ENCODE results near the gene KAZN. TPM values are rescaled to one million over a fixed set of nuclear protein-coding genes. Genes with fewer than 3 reads are reported as not detected.

Gene KAZN
- total RNA-seq, 1 donor from 2014 or later: 2.2 TPM

DNA sequence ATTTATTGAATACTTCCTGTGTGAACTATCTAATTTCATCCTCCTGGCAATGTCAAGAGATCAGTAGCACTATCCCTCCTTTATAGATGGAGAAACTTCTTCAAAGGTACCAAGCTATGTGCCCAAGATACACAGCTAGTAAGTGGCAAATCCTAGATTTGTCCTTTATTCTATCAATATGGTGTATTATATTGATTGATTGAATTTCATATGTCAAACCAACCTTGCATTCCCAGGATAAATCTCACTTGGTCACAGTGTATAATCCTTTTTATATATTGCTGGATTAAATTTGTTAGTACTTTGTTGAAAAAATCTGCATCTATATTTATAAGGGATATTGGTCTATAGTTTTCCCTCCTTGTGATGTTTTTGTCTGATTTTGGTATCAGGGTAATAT lies 506.3 kb downstream of the KAZN start:
- intact Hi-C loops (cut with micrococcal nuclease): no loop called here
- no peak for DNase-seq
- no peak for ATAC-seq

DNA sequence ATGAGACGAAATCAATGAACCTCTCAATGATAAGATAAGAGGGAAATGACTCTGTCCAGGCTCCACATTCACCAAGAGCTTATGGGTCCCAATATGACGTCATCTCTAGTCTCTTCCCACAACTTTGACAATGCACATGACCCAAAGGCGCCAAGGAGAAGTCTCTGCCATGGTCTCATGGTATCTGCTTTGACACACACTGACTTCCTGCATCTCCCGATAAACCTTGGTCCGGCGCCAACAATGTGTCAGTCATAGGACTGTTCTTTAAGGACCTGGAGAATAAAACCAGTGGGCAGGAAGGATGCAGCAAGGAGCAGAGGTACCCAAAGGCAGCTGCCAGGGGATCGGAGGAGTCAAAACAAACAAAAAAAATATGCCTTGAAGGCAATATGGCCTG lies 508.1 kb downstream of the KAZN start:
- no peak for ATAC-seq
- DNase-seq: no peak
- intact Hi-C loops (cut with micrococcal nuclease): no loop called here

DNA sequence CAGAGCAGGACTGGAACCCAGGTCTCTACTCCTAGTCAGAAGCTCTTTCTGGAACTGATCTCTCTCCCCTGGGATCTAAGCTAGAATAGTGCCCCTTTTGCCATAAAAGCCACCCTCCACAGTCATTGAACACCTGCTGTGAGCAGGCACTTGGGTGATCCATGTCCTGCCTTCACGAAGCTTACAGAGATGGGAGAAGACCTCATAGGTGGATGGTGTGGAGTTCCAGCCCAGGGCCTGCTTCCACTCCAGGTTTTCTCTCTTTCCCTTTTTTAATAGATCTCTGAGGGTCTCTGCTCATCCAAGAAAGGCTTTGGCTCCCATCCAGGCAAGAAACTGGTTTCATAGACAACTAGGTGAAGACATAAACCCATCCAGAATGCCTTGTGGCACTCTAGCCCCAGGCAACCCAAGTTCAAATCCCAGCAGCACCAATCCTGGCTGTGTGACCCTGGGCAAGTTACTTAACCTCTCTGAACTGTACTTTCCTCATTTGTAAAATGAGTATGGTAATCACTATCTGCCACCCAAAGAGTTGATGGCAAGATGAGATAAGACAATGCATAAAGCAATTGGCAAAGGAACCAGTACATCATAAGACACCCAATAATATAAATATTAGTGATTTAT lies 508.7 kb downstream of the KAZN start:
- DNase-seq (no peak), ATAC-seq (no peak)
- intact Hi-C loops (cut with micrococcal nuclease): no loop called here

GRCh38 chr1:15107911-15108310 lies 509.4 kb downstream of the KAZN start:
- intact Hi-C loops (cut with micrococcal nuclease): no loop called here
- ATAC-seq (no peak), DNase-seq (no peak)

GRCh38 chr1:15110128-15110866 lies 511.8 kb downstream of the KAZN start:
- intact Hi-C loops (cut with micrococcal nuclease): no loop called here
- no peak for ATAC-seq
- no peak for DNase-seq

DNA sequence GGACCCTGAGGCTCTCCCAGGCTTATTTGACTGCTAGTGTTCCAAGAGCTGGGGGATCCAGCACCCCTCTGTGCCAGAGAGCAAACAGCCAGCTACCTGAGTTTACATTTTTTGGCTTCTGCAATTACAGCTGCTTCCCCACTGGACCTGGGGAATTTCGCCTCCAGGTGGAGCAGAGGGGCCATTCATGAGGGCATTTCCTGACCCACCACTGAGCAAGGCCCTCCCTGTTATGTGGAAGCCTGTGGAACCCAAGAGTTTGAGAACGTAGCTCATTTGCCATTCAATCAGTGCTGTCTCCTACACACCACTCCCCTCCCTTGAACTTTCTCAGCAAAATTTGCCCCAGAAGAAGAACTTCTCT lies 512.4 kb downstream of the KAZN start:
- intact Hi-C loops (cut with micrococcal nuclease): no loop called here
- DNase-seq (no peak), ATAC-seq (no peak)

- DNase-seq (no peak), ATAC-seq (no peak)
- intact Hi-C loops (cut with micrococcal nuclease): no loop called here
Measured at GRCh38 chr1:15113146-15113545, 514.7 kb downstream of the KAZN start.

- no peak for ATAC-seq
- no peak for DNase-seq
- intact Hi-C loops (cut with micrococcal nuclease): no loop called here
Measured at GRCh38 chr1:15114884-15115283, 516.4 kb downstream of the KAZN start.

GRCh38 chr1:15115542-15116330 lies 517.3 kb downstream of the KAZN start:
- intact Hi-C loops (cut with micrococcal nuclease): no loop called here
- DNase-seq (no peak), ATAC-seq (no peak)

DNA sequence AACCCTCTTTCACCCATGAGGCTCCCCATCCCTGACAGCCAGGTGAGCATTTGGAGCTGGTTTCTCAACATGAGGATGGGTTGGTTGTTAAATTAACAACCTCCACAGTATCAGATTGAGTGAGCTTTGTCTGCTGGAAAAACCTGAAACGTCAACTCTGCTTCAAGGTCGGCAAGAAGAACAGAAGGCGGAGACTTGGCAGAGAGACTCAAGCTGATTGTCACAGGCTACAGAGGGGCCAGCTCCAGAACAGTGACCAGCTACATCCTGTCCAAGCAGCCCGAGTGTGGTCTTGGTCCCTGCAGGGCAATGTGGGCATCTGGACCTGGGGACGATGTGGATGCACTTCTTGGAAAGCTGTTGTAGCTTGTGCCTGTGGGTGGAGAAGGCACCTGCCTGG lies 518.5 kb downstream of the KAZN start:
- intact Hi-C loops (cut with micrococcal nuclease): no loop called here
- no peak for ATAC-seq
- no peak for DNase-seq

- intact Hi-C loops (cut with micrococcal nuclease): no loop called here
- ATAC-seq: no peak
Measured at GRCh38 chr1:15117671-15118325, 519.3 kb downstream of the KAZN start.

DNA sequence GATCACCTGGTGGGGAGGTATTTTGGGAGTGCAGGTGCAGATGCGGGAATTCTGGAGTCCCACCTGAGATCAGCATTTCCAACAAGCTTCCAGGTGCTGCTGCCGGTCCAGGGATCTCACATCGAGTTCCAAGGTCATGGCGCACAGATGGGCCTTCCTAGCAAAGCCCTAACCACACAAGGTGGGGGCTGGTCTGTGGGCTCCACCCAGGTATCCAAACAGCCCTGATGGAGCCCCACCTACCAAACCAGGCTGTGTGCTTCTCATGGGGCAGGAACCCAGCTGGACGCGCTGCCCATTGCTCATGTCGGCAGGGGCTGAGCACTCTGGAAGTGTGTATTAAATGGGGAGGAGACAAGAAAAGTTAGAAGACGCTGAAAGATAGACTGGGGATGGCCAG lies 520.1 kb downstream of the KAZN start:
- intact Hi-C loops (cut with micrococcal nuclease): no loop called here
- DNase-seq: no peak
- no peak for ATAC-seq

More at GRCh38 chr1:15117671-15118325, 519.3 kb downstream of the KAZN start:
- DNase-seq: no peak

GRCh38 chr1:15120251-15120945 lies 521.9 kb downstream of the KAZN start:
- no peak for DNase-seq
- no peak for ATAC-seq
- intact Hi-C loops (cut with micrococcal nuclease): no loop called here

DNA sequence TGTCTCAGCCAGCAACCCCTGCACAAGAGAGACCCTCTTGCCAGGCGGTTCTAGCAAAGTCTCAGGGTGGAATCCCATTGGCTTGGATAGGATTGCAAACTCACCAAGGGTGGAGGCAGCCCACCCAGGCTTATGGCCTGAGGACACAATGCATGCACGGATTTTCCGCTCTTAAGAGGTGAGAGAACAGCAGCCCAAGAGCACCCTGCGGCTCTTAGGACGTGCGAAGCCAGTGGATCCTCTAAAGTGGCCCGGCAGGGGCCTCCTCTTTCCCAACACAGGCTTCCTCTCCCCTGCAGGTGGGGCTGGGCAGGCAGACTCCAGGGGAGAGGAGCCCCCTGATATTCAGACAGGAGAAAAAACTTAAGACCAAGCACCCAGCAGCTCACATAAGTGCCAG lies 523.8 kb downstream of the KAZN start:
- ATAC-seq (no peak), DNase-seq (no peak)
- intact Hi-C loops (cut with micrococcal nuclease): no loop called here

DNA sequence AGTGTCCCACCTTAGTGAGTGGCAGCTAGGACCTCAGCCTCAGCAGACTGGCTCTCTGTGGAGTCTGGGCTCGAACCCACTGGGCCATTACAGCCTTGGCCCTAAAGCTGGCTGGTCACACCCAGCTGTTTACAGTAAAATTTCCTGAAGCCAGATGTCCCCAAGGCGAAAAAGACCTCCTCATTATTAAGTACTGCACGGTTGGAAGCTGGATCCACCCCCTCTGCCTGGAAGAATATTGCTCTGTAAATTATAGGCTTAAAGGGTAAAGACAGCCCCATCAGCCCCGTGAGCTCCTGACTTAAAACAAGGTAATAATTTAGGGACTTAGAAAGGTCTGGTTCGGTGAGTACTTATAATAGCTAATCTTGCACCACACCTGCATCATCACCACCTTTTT lies 524.8 kb downstream of the KAZN start:
- no peak for DNase-seq
- intact Hi-C loops (cut with micrococcal nuclease): no loop called here
- no peak for ATAC-seq

DNA sequence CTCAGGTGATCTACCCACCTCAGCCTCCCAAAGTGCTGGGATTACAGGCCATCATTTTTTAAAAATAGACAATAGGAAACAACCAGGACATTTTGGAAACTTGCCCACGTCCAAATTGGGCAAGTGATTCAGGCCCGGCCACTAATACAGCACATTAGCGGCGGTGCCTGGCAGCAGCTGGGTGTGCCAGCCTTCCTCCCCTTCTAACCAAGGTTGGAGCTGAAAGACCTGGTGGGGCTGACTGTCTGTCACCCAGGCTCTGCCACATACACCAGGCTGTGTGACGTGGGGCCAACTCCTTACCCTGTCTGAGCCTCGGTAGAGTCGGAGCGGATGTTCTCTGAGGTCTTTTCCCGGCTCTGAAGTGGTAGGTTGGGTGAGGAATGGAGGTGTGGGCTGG lies 525.4 kb downstream of the KAZN start:
- ATAC-seq (peak; percentile 26), DNase-seq (no peak)
- intact Hi-C loops (cut with micrococcal nuclease): no loop called here

DNA sequence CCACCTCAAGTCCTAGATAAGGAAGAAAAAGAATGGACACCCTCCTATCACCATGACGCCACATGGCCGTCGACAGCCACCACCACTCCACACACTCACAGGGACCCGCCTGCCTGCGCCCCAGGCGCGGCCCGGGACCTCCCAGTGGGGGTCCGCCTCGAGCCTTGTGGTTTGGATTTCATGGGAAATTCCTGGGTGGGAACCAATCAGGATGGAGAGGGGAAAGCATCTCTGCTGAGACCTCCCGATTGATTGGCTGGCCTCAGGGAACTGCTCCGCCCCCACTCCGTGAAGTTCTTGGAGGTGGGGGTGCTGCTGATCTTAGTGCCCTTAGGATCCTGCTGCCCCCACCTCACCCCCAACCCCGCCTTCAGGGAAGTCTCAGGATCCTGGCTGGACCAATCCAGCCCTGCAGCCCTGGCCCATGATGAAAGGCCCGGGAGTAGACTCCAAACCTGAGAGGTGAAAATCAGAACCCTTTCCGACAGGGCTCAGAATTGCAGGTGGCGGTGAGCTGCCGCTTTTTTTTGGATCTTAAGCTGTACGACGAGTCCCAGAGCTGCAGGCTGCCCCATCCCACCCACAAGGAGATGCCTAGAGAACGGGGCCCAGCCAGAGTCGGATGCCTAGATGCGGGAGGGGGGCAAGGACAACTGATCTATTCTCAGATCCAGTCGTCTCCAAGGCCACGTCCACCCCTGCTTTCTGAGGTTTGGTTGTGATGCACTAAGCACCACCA lies 526.0 kb downstream of the KAZN start:
- intact Hi-C loops (cut with micrococcal nuclease): loop anchor here (5.0 kb wide), 1 partner anchor 148 kb away; no protein-coding TSS in a partner anchor
- no peak for DNase-seq
- no peak for ATAC-seq

DNA sequence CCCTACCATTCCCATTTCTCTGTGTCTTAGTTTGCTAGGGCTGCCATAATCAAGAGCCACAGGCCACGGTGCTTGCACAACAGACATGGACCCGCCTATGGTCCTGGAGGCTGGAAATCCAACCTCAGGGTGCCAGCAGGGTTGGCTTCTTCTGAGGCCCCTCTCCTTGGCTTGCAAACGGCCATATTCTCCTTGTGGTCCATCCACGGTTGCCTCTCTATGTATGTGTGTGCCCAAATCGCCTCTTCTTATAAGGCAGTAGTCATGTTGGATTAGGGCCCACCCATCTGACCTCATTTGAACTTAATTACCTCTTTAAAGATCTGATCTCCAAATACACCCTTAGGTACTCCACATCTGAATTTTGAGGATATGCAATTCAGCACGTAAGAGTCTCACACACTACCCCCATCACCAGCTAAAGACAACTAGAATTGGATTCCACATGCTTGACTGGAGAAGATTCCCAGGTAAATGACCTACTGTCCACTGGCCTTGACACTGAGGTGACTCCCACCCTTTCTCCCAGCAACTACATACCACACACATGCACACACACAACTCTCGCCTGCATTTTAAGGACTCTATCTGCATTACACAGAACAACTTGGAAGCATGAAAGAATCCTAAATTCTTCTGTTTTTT lies 526.7 kb downstream of the KAZN start:
- ATAC-seq (no peak), DNase-seq (no peak)
- intact Hi-C loops (cut with micrococcal nuclease): loop anchor here (5.0 kb wide), 1 partner anchor 147 kb away; no protein-coding TSS in a partner anchor
